GM19035 (cell line): ENCODE data around the gene SSTR3.
"Not testable (repeated sequence)": the region's sequence is repeated elsewhere in the genome, so short reads cannot be mapped to it uniquely, and the experiment has no call there.

Experiments
- ATAC-seq: cut with Tn5 transposase; IDR thresholded peaks from one replicate; pipeline ENCODE4 v1.9.1; 2021; ENCODE audit not compliant: unreplicated experiment

Gene SSTR3

GRCh38 chr22:37243402-37244113 lies 31.3 kb upstream of the SSTR3 start:
- ATAC-seq: no peak

- ATAC-seq: peak; percentile 53
Measured at GRCh38 chr22:37242395-37242918, 30.2 kb upstream of the SSTR3 start.

GRCh38 chr22:37241351-37242142 lies 29.3 kb upstream of the SSTR3 start:
- ATAC-seq: no peak

GRCh38 chr22:37240941-37241320 lies 28.7 kb upstream of the SSTR3 start:
- no peak for ATAC-seq

GRCh38 chr22:37240240-37240940 lies 28.1 kb upstream of the SSTR3 start:
- ATAC-seq: no peak

- ATAC-seq: no peak
Measured at GRCh38 chr22:37239336-37240239, 27.3 kb upstream of the SSTR3 start.

GRCh38 chr22:37237371-37238268 lies 25.3 kb upstream of the SSTR3 start:
- no peak for ATAC-seq

- ATAC-seq: no peak
Measured at GRCh38 chr22:37235897-37236607, 23.8 kb upstream of the SSTR3 start.

- no peak for ATAC-seq
Measured at GRCh38 chr22:37234736-37235711, 22.7 kb upstream of the SSTR3 start.

GRCh38 chr22:37233751-37234631 lies 21.7 kb upstream of the SSTR3 start:
- ATAC-seq: no peak

GRCh38 chr22:37233371-37233750 lies 21.1 kb upstream of the SSTR3 start:
- not testable (repeated sequence) for ATAC-seq

GRCh38 chr22:37232140-37232998 lies 20.1 kb upstream of the SSTR3 start:
- ATAC-seq: no peak

GRCh38 chr22:37231406-37232139 lies 19.3 kb upstream of the SSTR3 start:
- ATAC-seq: no peak

- no peak for ATAC-seq
Measured at GRCh38 chr22:37230673-37231405, 18.6 kb upstream of the SSTR3 start.
